Measurements from ENCODE around the gene THAP4.
"Not testable (repeated sequence)": the region's sequence is repeated elsewhere in the genome, so short reads cannot be mapped to it uniquely, and the experiment has no call there.

The THAP4 gene

GRCh38 chr2:241662731-241663130 is 25.8 kb upstream of the THAP4 start:
- H3K27ac ChIP-seq (ENCODE audit: low read length); H3K27me3 ChIP-seq (ENCODE audit: control insufficient read depth, insufficient read depth, low read length); H3K4me3 ChIP-seq (ENCODE audit: low read length); H3K9me3 ChIP-seq (ENCODE audit: control insufficient read depth, insufficient read depth, low read length); DNase-seq (ENCODE audit: low read depth, low spot score); H3K4me1 ChIP-seq (ENCODE audit: control insufficient read depth, insufficient read depth, low read length): not testable (repeated sequence)
- no CpG with 5 or more reads among the region's 24 CpGs for WGBS (ENCODE audit: insufficient coverage, insufficient read length)
- peaks cover 15% of the 10 kb centered on the region; the same call in 1 of the 2 replicates for H3K36me3 ChIP-seq (ENCODE audit: control insufficient read depth, insufficient read depth, low read length)

DNA sequence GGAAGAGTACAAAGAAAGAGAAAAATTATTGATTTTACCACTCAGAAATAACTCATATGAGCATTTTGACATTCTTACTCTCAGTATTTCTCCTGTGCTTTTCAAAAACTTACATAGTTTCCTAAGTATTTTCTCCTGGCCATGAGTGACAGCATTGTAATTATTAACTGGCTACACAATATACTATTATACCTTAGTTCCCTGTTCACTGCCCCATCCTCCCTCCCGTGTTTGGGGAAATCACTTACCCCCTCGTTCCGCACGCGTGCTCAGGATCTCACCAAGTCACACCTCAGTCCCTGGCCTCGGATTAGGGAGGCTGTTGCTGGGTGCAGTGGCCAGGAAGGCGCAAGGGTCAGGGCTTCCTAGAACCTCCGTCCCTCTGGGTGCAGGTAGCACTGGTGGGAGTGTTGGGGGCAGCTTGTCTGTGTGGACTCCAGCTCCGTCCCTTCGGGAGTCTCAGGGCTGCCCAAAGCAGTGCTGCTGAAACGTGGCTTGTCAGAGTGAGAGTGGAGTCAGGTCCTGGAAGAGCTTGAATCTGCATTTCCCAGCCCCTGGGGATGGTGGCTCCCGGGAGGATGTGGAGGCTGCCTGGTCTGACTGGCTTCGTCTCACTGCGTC is 23.7 kb upstream of the THAP4 start:
- DNase-seq (ENCODE audit: low read depth, low spot score) = no peak
- Histone ChIP-seq H3K27me3 (ENCODE audit: control insufficient read depth, insufficient read depth, low read length) (no peaks in the 10 kb centered on the region), H3K4me3 (ENCODE audit: low read length) (no peak overlapping the region), H3K36me3 (ENCODE audit: control insufficient read depth, insufficient read depth, low read length) (peaks cover 15% of the 10 kb centered on the region), H3K27ac (ENCODE audit: low read length) (no peak overlapping the region), H3K9me3 (ENCODE audit: control insufficient read depth, insufficient read depth, low read length) (no peaks in the 10 kb centered on the region), H3K4me1 (ENCODE audit: control insufficient read depth, insufficient read depth, low read length) (no peaks in the 10 kb centered on the region)
- no CpG with 5 or more reads among the region's 14 CpGs for WGBS (ENCODE audit: insufficient coverage, insufficient read length)

DNA sequence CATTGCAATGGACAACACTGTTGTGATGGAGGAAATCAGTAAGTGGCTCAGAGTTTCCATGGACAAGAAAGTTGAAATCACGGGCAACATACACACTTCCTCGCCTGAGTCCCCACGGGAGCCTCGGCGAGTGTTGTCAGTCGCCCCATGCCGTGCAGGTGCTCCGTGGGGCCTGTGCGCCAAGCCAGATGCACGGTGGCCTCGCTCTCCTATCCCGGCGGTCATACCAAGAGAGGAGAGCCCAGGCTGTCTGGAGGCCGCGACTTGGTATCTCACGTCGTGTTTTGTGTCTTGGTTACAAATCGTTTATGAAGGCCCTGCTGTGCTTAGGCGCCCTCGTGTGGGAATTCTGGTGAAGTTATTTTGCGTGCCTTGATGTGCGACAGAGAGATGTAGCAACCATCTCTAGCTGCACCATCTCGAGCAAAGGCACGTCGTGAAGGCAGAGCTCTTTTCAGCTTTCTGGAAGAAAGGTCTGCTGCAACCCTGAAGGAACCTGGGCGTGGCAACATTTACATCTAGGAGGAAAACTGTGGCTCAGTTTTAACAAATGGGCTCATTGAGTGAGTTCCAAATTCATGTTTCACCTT is 22.3 kb upstream of the THAP4 start:
- Histone ChIP-seq H3K4me3 (ENCODE audit: low read length) (no peak overlapping the region), H3K27ac (ENCODE audit: low read length) (no peak overlapping the region), H3K9me3 (ENCODE audit: control insufficient read depth, insufficient read depth, low read length) (no peaks in the 10 kb centered on the region), H3K36me3 (ENCODE audit: control insufficient read depth, insufficient read depth, low read length) (peaks cover 24% of the 10 kb centered on the region), H3K27me3 (ENCODE audit: control insufficient read depth, insufficient read depth, low read length) (no peaks in the 10 kb centered on the region), H3K4me1 (ENCODE audit: control insufficient read depth, insufficient read depth, low read length) (no peaks in the 10 kb centered on the region)
- DNase-seq (ENCODE audit: low read depth, low spot score) = peak; percentile 22
- no CpG with 5 or more reads among the region's 26 CpGs for WGBS (ENCODE audit: insufficient coverage, insufficient read length)

- no CpG with 5 or more reads among the region's 5 CpGs for WGBS (ENCODE audit: insufficient coverage, insufficient read length)
- Histone ChIP-seq H3K27me3 (ENCODE audit: control insufficient read depth, insufficient read depth, low read length) (no peaks in the 10 kb centered on the region), H3K4me3 (ENCODE audit: low read length) (no peak overlapping the region), H3K4me1 (ENCODE audit: control insufficient read depth, insufficient read depth, low read length) (no peaks in the 10 kb centered on the region), H3K9me3 (ENCODE audit: control insufficient read depth, insufficient read depth, low read length) (no peaks in the 10 kb centered on the region), H3K36me3 (ENCODE audit: control insufficient read depth, insufficient read depth, low read length) (peaks cover 26% of the 10 kb centered on the region), H3K27ac (ENCODE audit: low read length) (no peak overlapping the region)
- no peak for DNase-seq (ENCODE audit: low read depth, low spot score)
Observed at GRCh38 chr2:241658296-241658695, 21.3 kb upstream of the THAP4 start.

GRCh38 chr2:241657786-241658254 is 20.9 kb upstream of the THAP4 start:
- Histone ChIP-seq H3K9me3 (ENCODE audit: control insufficient read depth, insufficient read depth, low read length) (no peaks in the 10 kb centered on the region), H3K4me1 (ENCODE audit: control insufficient read depth, insufficient read depth, low read length) (no peaks in the 10 kb centered on the region), H3K36me3 (ENCODE audit: control insufficient read depth, insufficient read depth, low read length) (peaks cover 29% of the 10 kb centered on the region), H3K27ac (ENCODE audit: low read length) (no peak overlapping the region), H3K27me3 (ENCODE audit: control insufficient read depth, insufficient read depth, low read length) (no peaks in the 10 kb centered on the region), H3K4me3 (ENCODE audit: low read length) (no peak overlapping the region)
- DNase-seq (ENCODE audit: low read depth, low spot score) = no peak
- no CpG with 5 or more reads among the region's 15 CpGs for WGBS (ENCODE audit: insufficient coverage, insufficient read length)

DNA sequence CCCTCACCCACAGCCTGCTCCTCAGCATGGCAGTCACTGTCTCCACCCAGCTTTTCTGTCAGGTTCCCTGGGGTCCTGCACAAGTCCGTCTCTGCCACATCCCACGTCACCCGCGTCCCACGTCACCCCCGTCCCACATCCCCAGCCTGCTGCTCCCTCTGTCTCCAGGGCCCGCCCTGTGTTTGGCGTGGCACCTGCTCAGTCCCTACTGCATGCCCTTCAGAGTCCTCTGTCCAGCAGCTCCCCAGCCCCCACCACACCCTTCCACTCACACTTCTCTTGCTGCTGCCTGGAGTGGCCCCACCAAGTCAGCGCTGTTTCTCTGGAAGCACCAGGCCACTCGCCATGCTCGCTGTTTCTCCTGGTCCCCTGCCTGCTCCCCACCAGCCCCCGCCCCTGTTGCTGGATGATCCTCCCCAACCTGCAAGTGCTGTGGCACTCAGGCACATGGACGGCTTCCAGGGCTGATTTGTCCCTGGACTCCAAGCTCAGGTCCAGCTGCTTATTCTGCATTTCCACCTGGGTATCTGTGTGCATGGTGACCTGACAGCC is 19.3 kb upstream of the THAP4 start:
- no CpG with 5 or more reads among the region's 13 CpGs for WGBS (ENCODE audit: insufficient coverage, insufficient read length)
- peaks cover 39% of the 10 kb centered on the region for H3K36me3 ChIP-seq (ENCODE audit: control insufficient read depth, insufficient read depth, low read length)
- H3K4me1 ChIP-seq (ENCODE audit: control insufficient read depth, insufficient read depth, low read length) = no peaks in the 10 kb centered on the region
- no peaks in the 10 kb centered on the region for H3K9me3 ChIP-seq (ENCODE audit: control insufficient read depth, insufficient read depth, low read length)
- H3K27me3 ChIP-seq (ENCODE audit: control insufficient read depth, insufficient read depth, low read length) = no peaks in the 10 kb centered on the region
- no peak overlapping the region for H3K27ac ChIP-seq (ENCODE audit: low read length)
- DNase-seq (ENCODE audit: low read depth, low spot score) = no peak
- H3K4me3 ChIP-seq (ENCODE audit: low read length) = no peak overlapping the region

DNA sequence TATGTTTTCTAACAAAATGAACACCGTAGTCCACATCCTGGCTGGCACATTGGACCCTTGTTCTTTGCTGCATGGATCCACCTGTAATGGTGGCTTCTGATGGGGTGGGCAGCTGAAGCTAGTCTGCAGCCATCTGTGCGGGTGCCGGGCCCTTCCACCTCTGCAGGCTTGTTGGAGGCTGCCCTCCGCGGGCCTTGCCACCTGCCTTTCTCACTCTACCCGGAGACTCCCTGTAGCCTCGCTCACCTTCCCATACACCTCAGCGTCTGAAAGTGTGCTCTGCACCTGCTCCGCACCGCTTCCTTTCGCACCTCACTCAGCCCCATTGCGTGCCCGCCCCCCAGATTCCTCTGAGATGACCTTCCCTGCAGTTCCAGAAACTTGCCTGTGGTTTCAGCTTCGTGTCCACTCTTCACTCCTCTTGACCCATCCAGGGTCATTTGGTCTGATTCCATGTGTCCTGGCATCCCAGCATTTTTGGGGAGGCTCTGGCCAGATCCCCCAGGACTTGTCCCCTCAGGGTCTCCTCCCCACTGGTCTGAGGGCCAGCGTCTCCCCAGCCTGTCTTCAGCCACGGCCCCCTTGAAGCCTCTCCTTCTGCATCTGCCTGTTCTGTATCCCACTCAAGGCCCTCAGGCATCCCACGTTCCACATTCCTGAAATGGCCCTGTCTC is 18.7 kb upstream of the THAP4 start:
- H3K4me3 ChIP-seq (ENCODE audit: low read length) = no peak overlapping the region
- no peaks in the 10 kb centered on the region for H3K27me3 ChIP-seq (ENCODE audit: control insufficient read depth, insufficient read depth, low read length)
- no peak overlapping the region for H3K27ac ChIP-seq (ENCODE audit: low read length)
- H3K36me3 ChIP-seq (ENCODE audit: control insufficient read depth, insufficient read depth, low read length) = peaks cover 39% of the 10 kb centered on the region
- no CpG with 5 or more reads among the region's 17 CpGs for WGBS (ENCODE audit: insufficient coverage, insufficient read length)
- no peaks in the 10 kb centered on the region for H3K9me3 ChIP-seq (ENCODE audit: control insufficient read depth, insufficient read depth, low read length)
- no peak for DNase-seq (ENCODE audit: low read depth, low spot score)
- H3K4me1 ChIP-seq (ENCODE audit: control insufficient read depth, insufficient read depth, low read length) = no peaks in the 10 kb centered on the region

- no peak for DNase-seq (ENCODE audit: low read depth, low spot score)
- H3K36me3 ChIP-seq (ENCODE audit: control insufficient read depth, insufficient read depth, low read length) = peaks cover 39% of the 10 kb centered on the region
- no peaks in the 10 kb centered on the region for H3K9me3 ChIP-seq (ENCODE audit: control insufficient read depth, insufficient read depth, low read length)
- 0 out of 2 replicates have a peak, but pooled peaks cover 2% of the 10 kb centered on the region for H3K4me1 ChIP-seq (ENCODE audit: control insufficient read depth, insufficient read depth, low read length)
- WGBS (ENCODE audit: insufficient coverage, insufficient read length) = no CpG with 5 or more reads among the region's 12 CpGs
- no peak overlapping the region for H3K27ac ChIP-seq (ENCODE audit: low read length)
- no peak overlapping the region for H3K4me3 ChIP-seq (ENCODE audit: low read length)
- H3K27me3 ChIP-seq (ENCODE audit: control insufficient read depth, insufficient read depth, low read length) = no peaks in the 10 kb centered on the region
Observed at GRCh38 chr2:241654551-241654950, 17.6 kb upstream of the THAP4 start.

- H3K4me3 ChIP-seq (ENCODE audit: low read length) = no peak overlapping the region
- no peak for DNase-seq (ENCODE audit: low read depth, low spot score)
- no CpG with 5 or more reads among the region's 13 CpGs for WGBS (ENCODE audit: insufficient coverage, insufficient read length)
Observed at GRCh38 chr2:241653210-241653750, 16.3 kb upstream of the THAP4 start.

GRCh38 chr2:241652722-241653121 is 15.8 kb upstream of the THAP4 start:
- Histone ChIP-seq H3K27me3 (ENCODE audit: control insufficient read depth, insufficient read depth, low read length) (no peaks in the 10 kb centered on the region), H3K4me3 (ENCODE audit: low read length) (no peak overlapping the region), H3K36me3 (ENCODE audit: control insufficient read depth, insufficient read depth, low read length) (peaks cover 30% of the 10 kb centered on the region), H3K9me3 (ENCODE audit: control insufficient read depth, insufficient read depth, low read length) (no peaks in the 10 kb centered on the region), H3K4me1 (ENCODE audit: control insufficient read depth, insufficient read depth, low read length) (0 out of 2 replicates have a peak, but pooled peaks cover 2% of the 10 kb centered on the region), H3K27ac (ENCODE audit: low read length) (no peak overlapping the region)
- DNase-seq (ENCODE audit: low read depth, low spot score) = no peak
- no CpG with 5 or more reads among the region's 9 CpGs for WGBS (ENCODE audit: insufficient coverage, insufficient read length)

More at GRCh38 chr2:241653210-241653750, 16.3 kb upstream of the THAP4 start:
- peaks cover 33% of the 10 kb centered on the region for H3K36me3 ChIP-seq (ENCODE audit: control insufficient read depth, insufficient read depth, low read length)
- 0 out of 2 replicates have a peak, but pooled peaks cover 2% of the 10 kb centered on the region for H3K4me1 ChIP-seq (ENCODE audit: control insufficient read depth, insufficient read depth, low read length)
- H3K9me3 ChIP-seq (ENCODE audit: control insufficient read depth, insufficient read depth, low read length) = no peaks in the 10 kb centered on the region
- H3K27ac ChIP-seq (ENCODE audit: low read length) = no peak overlapping the region
- no peaks in the 10 kb centered on the region for H3K27me3 ChIP-seq (ENCODE audit: control insufficient read depth, insufficient read depth, low read length)
